ENCODE results near the gene SLC45A2. TPM values are rescaled to one million over a fixed set of nuclear protein-coding genes. Genes with fewer than 3 reads are reported as not detected.

Gene SLC45A2
- total RNA-seq, 2 experiments from 2014 or later = not detected

DNA sequence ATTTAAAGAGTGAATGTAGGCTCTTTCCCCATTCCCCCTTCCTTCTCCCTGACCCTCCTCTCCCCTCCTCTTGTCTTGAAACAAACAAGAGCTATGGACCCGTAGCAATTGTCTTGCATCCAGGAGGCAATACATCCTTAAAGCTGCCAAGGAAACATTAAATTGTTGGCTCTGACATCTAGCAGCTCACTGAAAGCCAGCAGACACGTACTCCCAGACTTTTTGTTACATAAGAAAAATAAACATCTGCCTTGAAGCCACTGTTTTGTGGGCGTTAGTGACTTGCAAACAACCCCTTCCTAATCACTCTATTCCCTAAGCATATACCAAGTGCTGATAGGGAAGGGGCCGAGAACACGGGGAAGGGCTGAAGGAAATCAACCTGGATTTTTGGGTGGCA lies 8.6 kb downstream of the SLC45A2 start:
- ChIA-PET POLR2A (interaction anchor here (0.5 kb wide), 1 partner anchor 146 kb away, joined by 3 read pairs; no protein-coding TSS in a partner anchor), CTCF (ENCODE audit: unreplicated experiment) (no interaction called here)
- intact Hi-C loops (cut with micrococcal nuclease; ENCODE audit: unreplicated experiment) = no loop called here
- Histone ChIP-seq H2AFZ (ENCODE audit: low read length) (no peak overlapping the region), H3K4me3 (ENCODE audit: low read depth, low read length, poor library complexity, severe bottlenecking) (no peak overlapping the region), H4K20me1 (ENCODE audit: insufficient read depth, low read length) (no peaks in the 10 kb centered on the region), H3K4me2 (ENCODE audit: low read length) (no peak overlapping the region), H3K4me1 (ENCODE audit: insufficient read depth, low read length, poor library complexity, severe bottlenecking) (no peaks in the 10 kb centered on the region), H3K9me2 (ENCODE audit: insufficient read depth, low read length) (no peaks in the 10 kb centered on the region), H3K36me3 (ENCODE audit: insufficient read depth, low read length) (no peaks in the 10 kb centered on the region), H3K27ac (ENCODE audit: low read depth, low read length, poor library complexity, severe bottlenecking) (no peak overlapping the region), H3K9me3 (ENCODE audit: low read length) (no peaks in the 10 kb centered on the region), H3K79me2 (ENCODE audit: insufficient read depth, low read depth, low read length) (no peaks in the 10 kb centered on the region)
- no peak for TF ChIP-seq EZH2phosphoT487 (IDR thresholded peaks at IDR 0.05; ENCODE audit: borderline replicate concordance, low read depth, low read length)
- TF ChIP-seq, protein P1, sequence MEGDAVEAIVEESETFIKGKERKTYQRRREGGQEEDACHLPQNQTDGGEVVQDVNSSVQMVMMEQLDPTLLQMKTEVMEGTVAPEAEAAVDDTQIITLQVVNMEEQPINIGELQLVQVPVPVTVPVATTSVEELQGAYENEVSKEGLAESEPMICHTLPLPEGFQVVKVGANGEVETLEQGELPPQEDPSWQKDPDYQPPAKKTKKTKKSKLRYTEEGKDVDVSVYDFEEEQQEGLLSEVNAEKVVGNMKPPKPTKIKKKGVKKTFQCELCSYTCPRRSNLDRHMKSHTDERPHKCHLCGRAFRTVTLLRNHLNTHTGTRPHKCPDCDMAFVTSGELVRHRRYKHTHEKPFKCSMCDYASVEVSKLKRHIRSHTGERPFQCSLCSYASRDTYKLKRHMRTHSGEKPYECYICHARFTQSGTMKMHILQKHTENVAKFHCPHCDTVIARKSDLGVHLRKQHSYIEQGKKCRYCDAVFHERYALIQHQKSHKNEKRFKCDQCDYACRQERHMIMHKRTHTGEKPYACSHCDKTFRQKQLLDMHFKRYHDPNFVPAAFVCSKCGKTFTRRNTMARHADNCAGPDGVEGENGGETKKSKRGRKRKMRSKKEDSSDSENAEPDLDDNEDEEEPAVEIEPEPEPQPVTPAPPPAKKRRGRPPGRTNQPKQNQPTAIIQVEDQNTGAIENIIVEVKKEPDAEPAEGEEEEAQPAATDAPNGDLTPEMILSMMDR (conservative IDR thresholded peaks at IDR 0.05; ENCODE audit: low read length) = no peak
- no peak for DNase-seq (ENCODE audit: low spot score)
- no TSS peak for BruUV-seq (replicated peaks)

GRCh38 chr5:33973271-33973670 lies 11.2 kb downstream of the SLC45A2 start:
- H3K4me1 ChIP-seq (ENCODE audit: insufficient read depth, low read length, poor library complexity, severe bottlenecking) = no peaks in the 10 kb centered on the region
- POLR2A ChIA-PET = no interaction called here
- no peak for TF ChIP-seq EZH2phosphoT487 (IDR thresholded peaks at IDR 0.05; ENCODE audit: borderline replicate concordance, low read depth, low read length)
- TF ChIP-seq, protein P1 (conservative IDR thresholded peaks at IDR 0.05; ENCODE audit: low read length) = no peak
- CTCF ChIA-PET (ENCODE audit: unreplicated experiment) = no interaction called here
- no peak overlapping the region for H3K4me2 ChIP-seq (ENCODE audit: low read length)
- H2AFZ ChIP-seq (ENCODE audit: low read length) = no peak overlapping the region
- H3K27ac ChIP-seq (ENCODE audit: low read depth, low read length, poor library complexity, severe bottlenecking) = no peak overlapping the region
- no peaks in the 10 kb centered on the region for H3K9me3 ChIP-seq (ENCODE audit: low read length)
- H3K9me2 ChIP-seq (ENCODE audit: insufficient read depth, low read length) = no peaks in the 10 kb centered on the region
- intact Hi-C loops (cut with micrococcal nuclease; ENCODE audit: unreplicated experiment) = no loop called here
- DNase-seq (ENCODE audit: low spot score) = no peak
- no peaks in the 10 kb centered on the region for H3K79me2 ChIP-seq (ENCODE audit: insufficient read depth, low read depth, low read length)
- no TSS peak for BruUV-seq (replicated peaks)
- H3K36me3 ChIP-seq (ENCODE audit: insufficient read depth, low read length) = no peaks in the 10 kb centered on the region
- H4K20me1 ChIP-seq (ENCODE audit: insufficient read depth, low read length) = no peaks in the 10 kb centered on the region
- no peak overlapping the region for H3K4me3 ChIP-seq (ENCODE audit: low read depth, low read length, poor library complexity, severe bottlenecking)

DNA sequence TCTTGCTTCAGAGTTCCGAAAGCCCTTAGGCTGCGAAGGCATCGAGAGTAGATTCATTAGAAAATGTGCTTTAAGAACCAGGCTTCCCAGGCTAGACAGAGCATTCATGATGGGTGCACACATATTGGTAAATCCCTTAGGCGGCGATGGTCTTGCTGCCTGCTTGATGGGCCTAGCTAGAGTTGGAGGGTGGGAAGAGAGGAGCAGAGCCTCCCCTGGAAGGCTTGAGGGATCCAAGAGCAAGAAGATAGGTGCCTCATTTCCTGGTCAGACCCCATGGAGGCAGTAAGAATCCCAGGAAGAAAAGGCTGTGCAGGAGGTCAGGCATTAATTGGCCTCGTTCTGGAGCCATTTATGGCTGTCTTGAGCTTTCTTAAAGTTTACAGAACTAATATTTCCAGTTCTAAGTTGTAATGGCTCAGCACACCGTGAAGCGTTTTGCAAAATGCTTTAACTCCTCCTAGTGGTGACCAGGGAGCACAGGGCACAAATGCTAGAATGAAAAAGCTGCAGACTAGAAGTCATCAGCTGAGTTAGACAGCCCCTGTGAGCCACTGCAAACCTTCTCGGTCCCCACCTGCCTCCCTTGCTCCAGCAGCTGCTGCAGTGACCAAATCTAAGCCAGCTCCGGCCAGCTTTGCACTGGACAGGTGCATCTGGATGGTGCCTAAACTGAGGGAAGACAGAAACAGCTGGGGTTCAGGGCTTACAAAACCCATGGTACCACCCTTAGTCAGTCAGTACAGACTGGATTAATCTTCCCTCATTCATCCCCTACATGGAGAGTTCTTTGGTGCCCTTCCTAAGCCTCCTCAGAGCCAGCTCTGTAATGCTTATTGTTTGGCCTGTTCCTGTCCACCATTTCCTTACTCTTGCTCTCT lies 14.7 kb downstream of the SLC45A2 start:
- Histone ChIP-seq H3K79me2 (ENCODE audit: insufficient read depth, low read depth, low read length) (no peaks in the 10 kb centered on the region), H3K4me2 (ENCODE audit: low read length) (no peak overlapping the region), H3K4me3 (ENCODE audit: low read depth, low read length, poor library complexity, severe bottlenecking) (no peak overlapping the region), H3K4me1 (ENCODE audit: insufficient read depth, low read length, poor library complexity, severe bottlenecking) (no peaks in the 10 kb centered on the region), H3K9me2 (ENCODE audit: insufficient read depth, low read length) (no peaks in the 10 kb centered on the region), H3K9me3 (ENCODE audit: low read length) (no peaks in the 10 kb centered on the region), H2AFZ (ENCODE audit: low read length) (no peak overlapping the region), H3K36me3 (ENCODE audit: insufficient read depth, low read length) (no peaks in the 10 kb centered on the region), H4K20me1 (ENCODE audit: insufficient read depth, low read length) (no peaks in the 10 kb centered on the region), H3K27ac (ENCODE audit: low read depth, low read length, poor library complexity, severe bottlenecking) (no peak overlapping the region)
- no TSS peak for BruUV-seq (replicated peaks)
- CTCF ChIA-PET (ENCODE audit: unreplicated experiment) = interaction anchor here (1.3 kb wide), 1 partner anchor 10 kb away, joined by 3 read pairs; no protein-coding TSS in a partner anchor
- TF ChIP-seq, protein P1 (conservative IDR thresholded peaks at IDR 0.05; ENCODE audit: low read length) = peak; percentile 66
- TF ChIP-seq EZH2phosphoT487 (IDR thresholded peaks at IDR 0.05; ENCODE audit: borderline replicate concordance, low read depth, low read length) = no peak
- DNase-seq (ENCODE audit: low spot score) = peak; percentile 17
- POLR2A ChIA-PET = interaction anchor here (0.9 kb wide), 1 partner anchor 14 kb away, joined by 3 read pairs; no protein-coding TSS in a partner anchor
- intact Hi-C loops (cut with micrococcal nuclease; ENCODE audit: unreplicated experiment) = no loop called here
